GM12891 (cell line): ENCODE measurements around the gene IFI30.

ENCODE experiments used
- DNase-seq: peaks from one replicate; pipeline ENCODE4 v3.0.0; 2011; ENCODE audit warnings: low spot score; ENCODE audit not compliant: insufficient read length
- FAIRE-seq: peaks from 2 replicates; lab custom pipeline; 2011; peaks lifted over from hg19 to GRCh38; lab: Jason Lieb, UNC
- PAX5 ChIP-seq: IDR thresholded peaks from 2 replicates; pipeline ENCODE4 v1.6.1; 2011; ENCODE audit warnings: low read length, moderate library complexity, mild to moderate bottlenecking; ENCODE audit not compliant: insufficient read depth, severe bottlenecking
- POLR2A ChIP-seq: IDR thresholded peaks from 2 replicates; pipeline ENCODE4 v1.6.1; 2011; ENCODE audit warnings: low read depth, low read length, control low read depth
- POLR2AphosphoS5 ChIP-seq: IDR thresholded peaks from 2 replicates; pipeline ENCODE4 v1.6.1; 2011; ENCODE audit warnings: low read depth, low read length, control low read depth
- POU2F2 ChIP-seq: IDR thresholded peaks from 2 replicates; pipeline ENCODE4 v1.6.1; 2011; ENCODE audit warnings: low read depth, mild to moderate bottlenecking, control low read depth, low read length, moderate library complexity
- SPI1 ChIP-seq: IDR thresholded peaks from 2 replicates; pipeline ENCODE4 v1.6.1; 2011; ENCODE audit warnings: low read depth, low read length, control low read depth
- TAF1 ChIP-seq: IDR thresholded peaks from 2 replicates; pipeline ENCODE4 v1.6.1; 2011; ENCODE audit warnings: low read depth, low read length, control low read depth

The IFI30 gene

DNA sequence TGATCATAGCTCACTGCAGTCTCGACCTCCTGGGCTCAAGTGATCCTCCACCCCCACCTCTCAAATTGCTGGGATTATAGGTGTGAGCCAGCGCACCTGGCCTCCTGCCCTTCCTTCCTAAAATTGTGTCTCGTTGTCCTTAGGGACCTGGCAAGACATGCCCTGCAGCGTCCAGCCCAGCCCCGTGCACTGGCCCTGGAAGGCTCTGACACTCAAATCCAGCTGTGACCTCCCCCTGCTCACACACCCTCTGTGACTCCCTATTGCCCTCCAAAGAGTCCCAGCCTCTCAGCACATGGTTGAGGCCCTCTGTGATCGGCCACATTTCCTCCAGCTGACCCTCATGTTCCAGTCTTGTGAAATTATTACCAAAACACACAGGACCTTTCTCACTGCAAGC, 24.3 kb downstream of the IFI30 start:
- no peak for TF ChIP-seq TAF1
- TF ChIP-seq PAX5, result no peak
- TF ChIP-seq POU2F2, result no peak
- TF ChIP-seq POLR2AphosphoS5, result no peak
- TF ChIP-seq SPI1, result no peak
- no peak for TF ChIP-seq POLR2A
- FAIRE-seq, result no peak
- no peak for DNase-seq

DNA sequence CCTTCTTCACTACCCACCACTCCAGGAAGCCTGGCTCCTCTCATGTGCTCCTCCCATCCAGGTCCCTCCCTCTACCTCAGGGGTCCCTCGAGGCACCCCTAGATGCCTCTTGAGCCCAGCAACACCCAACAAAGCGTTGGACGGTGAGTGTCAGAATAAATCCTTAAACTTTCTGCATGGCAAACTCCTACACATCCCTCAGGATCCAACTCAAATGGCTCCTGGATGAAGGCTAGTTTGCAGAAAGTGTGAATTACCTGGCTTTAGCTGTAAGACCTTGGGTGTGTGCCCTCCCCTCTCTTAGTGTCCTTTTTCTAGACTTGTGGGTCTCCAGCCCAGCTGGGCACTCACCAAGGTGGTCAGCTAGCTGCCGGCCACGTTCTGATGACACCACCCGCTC, 24.8 kb downstream of the IFI30 start:
- DNase-seq, result no peak
- FAIRE-seq, result no peak
- TF ChIP-seq PAX5 (no peak), TAF1 (no peak), POLR2A (no peak), SPI1 (no peak), POU2F2 (no peak), POLR2AphosphoS5 (no peak)

DNA sequence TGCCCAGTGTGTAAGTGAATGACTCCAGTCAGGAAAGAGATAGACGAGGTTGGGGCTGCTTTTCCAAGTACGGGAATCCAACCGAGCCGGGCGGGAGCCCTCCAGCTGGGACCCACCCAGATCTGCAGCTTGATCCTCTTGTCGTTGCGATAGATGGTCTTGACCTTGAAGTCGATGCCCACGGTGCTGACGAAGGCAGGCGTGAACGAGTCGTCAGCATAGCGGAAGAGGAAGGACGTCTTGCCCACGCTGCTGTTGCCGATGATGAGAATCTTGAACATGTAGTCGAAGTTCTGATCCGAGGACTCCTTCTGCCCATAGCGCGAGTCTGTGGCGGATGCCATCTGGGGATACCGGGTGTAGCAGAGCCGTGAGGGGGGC, 28.8 kb downstream of the IFI30 start:
- FAIRE-seq, result no peak

DNA sequence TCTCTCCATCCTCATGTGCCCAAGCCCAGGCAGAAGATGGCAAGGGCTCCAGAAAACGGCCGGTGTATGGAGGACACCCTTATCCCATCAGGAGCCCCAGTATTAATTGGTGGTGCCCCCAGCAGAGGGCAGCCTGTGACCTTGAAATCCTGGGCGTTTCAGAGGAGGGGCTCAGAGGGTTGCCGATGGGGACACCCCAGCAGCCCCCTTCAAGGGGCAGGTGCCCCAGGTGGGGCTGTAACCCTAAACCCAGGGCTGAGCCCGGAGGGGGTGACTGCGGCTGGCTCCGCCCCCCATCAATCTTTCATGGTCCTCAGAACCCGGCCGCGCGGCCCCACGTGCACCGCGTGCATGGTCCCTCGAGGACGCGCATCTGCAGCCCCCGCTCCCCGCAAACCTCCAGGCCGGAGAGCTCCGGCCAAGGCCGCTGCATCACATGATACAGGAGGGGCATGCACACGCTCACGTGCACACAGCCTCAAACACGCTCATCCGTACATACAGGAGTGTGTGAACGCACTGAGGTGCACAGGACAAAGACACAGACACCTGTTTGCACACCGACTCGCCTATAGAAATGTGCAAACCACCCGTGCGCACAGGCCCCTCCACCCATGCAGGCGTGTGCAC, 29.3 kb downstream of the IFI30 start:
- DNase-seq, result no peak
- TF ChIP-seq POU2F2, result no peak
- TF ChIP-seq POLR2AphosphoS5, result no peak
- no peak for FAIRE-seq

More for the DNA sequence above, 28.8 kb downstream of the IFI30 start:
- TF ChIP-seq POU2F2 (no peak), POLR2A (no peak), POLR2AphosphoS5 (no peak), SPI1 (no peak), TAF1 (no peak), PAX5 (no peak)
- DNase-seq, result no peak

DNA sequence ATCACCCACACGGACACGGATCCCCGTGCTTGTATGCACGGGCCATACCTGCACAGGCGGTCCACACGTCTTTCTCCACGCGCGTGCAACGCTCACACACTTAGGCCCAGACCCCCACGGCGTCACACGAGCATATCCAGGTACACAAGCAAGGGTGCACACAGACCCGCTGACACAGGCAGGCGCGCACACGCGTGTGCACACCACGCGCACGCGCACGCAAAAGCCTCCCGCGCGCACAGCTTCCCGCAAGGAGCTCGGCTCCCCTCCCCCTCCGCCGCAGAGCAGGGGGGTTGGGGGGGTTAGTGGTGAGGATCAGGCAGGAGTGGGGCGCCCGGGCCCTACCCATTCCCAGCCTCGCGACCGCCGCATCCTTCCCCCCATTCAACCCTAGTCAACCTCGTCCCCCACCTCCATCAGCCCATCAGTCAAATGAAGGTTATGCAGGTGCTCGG, 29.8 kb downstream of the IFI30 start:
- no peak for TF ChIP-seq POLR2A
- no peak for TF ChIP-seq SPI1
- no peak for TF ChIP-seq POU2F2
- TF ChIP-seq TAF1, result no peak
- no peak for TF ChIP-seq PAX5
- no peak for TF ChIP-seq POLR2AphosphoS5
- no peak for DNase-seq
- no peak for FAIRE-seq

DNA sequence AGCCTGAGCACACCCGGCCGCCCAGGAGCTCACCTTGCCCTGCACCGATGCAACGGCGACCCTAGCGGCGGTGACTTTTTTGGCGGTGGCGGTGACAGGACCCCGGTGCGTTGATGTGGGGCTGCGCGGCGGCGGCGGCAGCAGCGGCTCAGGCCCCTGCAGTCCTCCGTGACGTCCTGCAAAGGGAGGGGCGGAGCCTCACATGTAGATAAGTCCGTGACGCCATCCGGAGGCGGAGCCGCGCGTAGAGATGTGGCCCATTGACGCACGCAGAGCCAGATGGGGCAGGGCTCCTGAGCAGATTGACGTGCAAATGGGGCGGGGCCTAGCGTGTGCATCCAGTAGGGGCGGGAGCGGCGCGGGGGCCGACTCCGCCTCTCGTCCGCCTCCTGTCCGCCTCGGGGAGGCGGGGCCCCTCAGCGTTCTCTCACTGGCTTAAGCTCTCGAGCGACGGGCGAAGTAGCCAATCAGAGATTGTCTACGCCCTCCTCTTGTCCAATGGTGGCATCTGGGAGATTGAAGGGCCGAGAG, 30.3 kb downstream of the IFI30 start, which contains the start of gene RAB3A:
RAB3A (minus strand) TSS at position 180 of the 531 bp plus-strand sequence. CDS start 1,302 bp downstream, outside the sequence.
- DNase-seq (peak; percentile 98), FAIRE-seq (peak; percentile 99)
- TF ChIP-seq POU2F2, result no peak
- no peak for TF ChIP-seq SPI1
- TF ChIP-seq POLR2AphosphoS5, result no peak
- no peak for TF ChIP-seq POLR2A
- TF ChIP-seq PAX5, result no peak
- no peak for TF ChIP-seq TAF1

DNA sequence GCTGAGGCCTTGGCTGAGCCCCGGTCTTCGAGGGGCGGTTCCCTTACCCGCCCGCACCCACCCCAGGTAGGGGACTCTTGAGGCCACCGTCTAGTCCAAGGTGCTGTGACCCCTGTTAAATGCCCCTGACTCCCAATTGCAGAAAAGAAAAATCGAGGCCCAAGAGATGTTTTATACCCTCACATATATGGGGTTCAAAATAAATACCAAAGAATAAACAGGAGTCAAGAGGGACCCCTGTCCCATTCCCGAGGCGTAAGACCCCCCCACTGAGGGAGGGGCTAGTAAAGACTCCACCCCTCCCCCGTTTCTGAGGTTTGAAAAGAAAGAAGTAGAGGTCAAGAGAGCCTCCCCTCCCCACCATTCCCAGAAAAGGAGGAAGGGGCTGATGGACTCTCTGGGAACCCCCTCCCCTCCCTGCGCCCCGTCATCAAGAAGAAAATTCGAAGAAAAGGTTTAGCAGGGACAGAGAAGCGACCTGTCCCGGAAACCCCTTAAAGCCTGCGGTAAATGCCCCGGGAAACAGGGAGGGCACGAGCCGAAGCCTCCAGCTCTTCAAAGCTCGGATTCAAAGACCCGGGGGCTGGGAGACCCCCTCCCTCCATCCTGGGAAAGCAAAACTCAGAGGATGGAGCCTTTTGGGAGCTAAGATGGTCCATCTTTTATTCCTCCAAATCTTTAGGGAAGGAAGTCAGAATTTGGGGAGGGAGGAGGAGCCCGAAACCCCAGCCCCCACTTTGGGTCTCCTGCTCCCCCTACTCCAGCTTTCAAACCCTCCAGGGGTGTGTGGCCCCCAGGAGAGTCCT, 31.0 kb downstream of the IFI30 start:
- DNase-seq, result no peak
- TF ChIP-seq PAX5 (no peak), POLR2A (no peak), POU2F2 (no peak), TAF1 (no peak), POLR2AphosphoS5 (no peak), SPI1 (no peak)
- FAIRE-seq, result no peak

DNA sequence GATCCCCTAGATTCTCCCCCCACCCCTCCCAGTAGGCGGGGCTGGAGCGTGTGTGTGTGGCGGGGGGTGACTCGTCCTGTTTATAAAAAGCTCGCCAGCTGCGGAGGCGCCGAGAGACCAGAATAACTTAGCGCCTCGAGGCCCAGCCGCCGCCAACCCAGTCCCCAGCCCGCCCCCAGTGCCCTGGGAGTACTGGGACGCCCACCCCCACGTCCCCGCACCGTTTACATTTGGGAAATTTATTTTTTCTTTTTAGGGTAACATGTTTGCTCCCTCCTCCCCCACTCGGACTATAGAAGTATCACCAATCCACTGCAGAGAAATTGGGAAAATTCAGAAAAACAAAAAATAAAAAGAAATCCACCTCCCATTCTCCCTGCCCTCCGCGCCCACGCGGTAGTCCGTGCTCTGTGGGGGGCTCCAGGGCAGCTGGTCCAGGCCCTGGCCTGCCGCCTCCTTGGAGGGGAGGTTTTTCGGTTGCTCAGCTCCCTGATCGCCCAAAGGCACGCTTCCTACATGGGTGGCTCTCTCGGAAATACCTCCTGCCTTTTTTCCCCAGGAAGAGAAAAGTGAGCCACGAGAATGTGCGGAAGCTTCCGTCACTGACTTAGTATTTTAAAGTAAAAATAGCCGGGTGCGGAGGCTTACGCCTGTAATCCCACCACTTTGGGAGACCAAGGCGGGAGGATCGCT, 31.7 kb downstream of the IFI30 start:
- DNase-seq, result peak; percentile 72
- TF ChIP-seq SPI1, result no peak
- TF ChIP-seq POU2F2, result no peak
- peak; percentile 28 for FAIRE-seq

DNA sequence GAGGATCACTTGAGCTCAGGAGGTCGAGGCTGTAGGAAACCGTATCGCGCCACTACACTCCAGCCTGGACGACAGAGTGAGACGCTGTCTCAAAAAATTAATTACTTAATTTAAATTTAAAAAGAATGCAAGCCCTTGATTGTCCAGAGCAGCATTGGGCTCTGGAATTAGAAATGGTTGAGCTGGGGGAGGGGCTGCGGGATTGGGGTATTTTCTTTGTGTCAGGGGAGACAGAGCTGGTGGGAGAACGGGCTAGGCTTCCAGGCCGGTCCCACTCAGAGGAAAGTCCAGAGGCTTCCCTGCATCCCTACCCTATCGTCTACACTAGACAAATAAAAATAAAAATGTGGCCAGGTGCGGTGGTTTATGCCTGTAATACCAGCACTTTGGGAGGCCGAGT, 32.4 kb downstream of the IFI30 start:
- no peak for DNase-seq
- no peak for FAIRE-seq
- no peak for TF ChIP-seq POU2F2
- no peak for TF ChIP-seq PAX5
- TF ChIP-seq SPI1, result no peak
- TF ChIP-seq POLR2AphosphoS5, result no peak
- TF ChIP-seq POLR2A, result no peak
- no peak for TF ChIP-seq TAF1
